Retinal pigment epithelial cell (primary cell): Measurements from ENCODE around the gene BAHCC1.
A peak's percentile ranks its signal among the peaks of the same experiment; 100 is the strongest.

Source experiments
- DNase-seq: peaks from one replicate; pipeline ENCODE4 v3.0.0-alpha.2; 2010; ENCODE audit warnings: low read depth
- H3K4me3 ChIP-seq: 2 replicates; pipeline ENCODE4 v1.5.1; 2011; ENCODE audit warnings: mild to moderate bottlenecking, low read length, control low read depth, moderate library complexity
- CTCF ChIP-seq: conservative IDR thresholded peaks from 2 replicates; pipeline ENCODE4 v1.5.1; 2011; ENCODE audit warnings: low read depth, low read length, control low read depth, inconsistent platforms

Gene BAHCC1

GRCh38 chr17:81389585-81389984 lies 5.7 kb upstream of the BAHCC1 start:
- TF ChIP-seq CTCF: no peak
- no peak for DNase-seq
- no peak overlapping the region for H3K4me3 ChIP-seq

- TF ChIP-seq CTCF: no peak
- no peak for DNase-seq
- H3K4me3 ChIP-seq: no peak overlapping the region
These were observed 5.0 kb upstream of the BAHCC1 start for GRCh38 chr17:81390029-81390872.

- no peak for DNase-seq
- no peak overlapping the region for H3K4me3 ChIP-seq
- TF ChIP-seq CTCF: peak; percentile 11
These were observed 4.4 kb upstream of the BAHCC1 start for GRCh38 chr17:81390873-81391255.

GRCh38 chr17:81391293-81391935 lies 3.8 kb upstream of the BAHCC1 start:
- DNase-seq: no peak
- H3K4me3 ChIP-seq: peak overlapping the region; percentile 54

GRCh38 chr17:81391936-81392908 lies 3.0 kb upstream of the BAHCC1 start:
- H3K4me3 ChIP-seq: peak overlapping the region; percentile 54
- DNase-seq: no peak
- TF ChIP-seq CTCF: no peak

More at GRCh38 chr17:81391293-81391935, 3.8 kb upstream of the BAHCC1 start:
- TF ChIP-seq CTCF: no peak

- DNase-seq: no peak
- no peak for TF ChIP-seq CTCF
- peak overlapping the region; percentile 54 for H3K4me3 ChIP-seq
These were observed 2.2 kb upstream of the BAHCC1 start for GRCh38 chr17:81392909-81393654.
